Measurements from ENCODE around the gene C22orf39.
A peak's percentile ranks its signal among the peaks of the same experiment; 100 is the strongest.

The C22orf39 gene

GRCh38 chr22:19476023-19476422 is 28.5 kb upstream of the C22orf39 start:
- peak; percentile 20 for DNase-seq

- no peak for DNase-seq
These were observed 26.1 kb upstream of the C22orf39 start for GRCh38 chr22:19473578-19473977.

- DNase-seq = peak; percentile 17
These were observed 24.7 kb upstream of the C22orf39 start for GRCh38 chr22:19472233-19472632.

- peak; percentile 42 for DNase-seq
These were observed 24.1 kb upstream of the C22orf39 start for GRCh38 chr22:19471572-19471971.

GRCh38 chr22:19470010-19470409 is 22.5 kb upstream of the C22orf39 start:
- DNase-seq = no peak

- peak; percentile 35 for DNase-seq
These were observed 21.9 kb upstream of the C22orf39 start for GRCh38 chr22:19469421-19469820.

- no peak for DNase-seq
These were observed 20.4 kb upstream of the C22orf39 start for GRCh38 chr22:19467912-19468311.

GRCh38 chr22:19466848-19467752 is 19.6 kb upstream of the C22orf39 start:
- DNase-seq = peak; percentile 43

- peak; percentile 25 for DNase-seq
These were observed 18.7 kb upstream of the C22orf39 start for GRCh38 chr22:19466126-19466716.

GRCh38 chr22:19464975-19465374 is 17.5 kb upstream of the C22orf39 start:
- peak; percentile 3 for DNase-seq

GRCh38 chr22:19464546-19464945 is 17.0 kb upstream of the C22orf39 start:
- DNase-seq = peak; percentile 15

GRCh38 chr22:19463491-19464469 is 16.3 kb upstream of the C22orf39 start:
- no peak for DNase-seq

GRCh38 chr22:19463008-19463407 is 15.5 kb upstream of the C22orf39 start:
- DNase-seq = no peak

GRCh38 chr22:19461506-19461905 is 14.0 kb upstream of the C22orf39 start:
- DNase-seq = no peak

GRCh38 chr22:19460036-19460435 is 12.5 kb upstream of the C22orf39 start:
- no peak for DNase-seq

- DNase-seq = no peak
These were observed 10.4 kb upstream of the C22orf39 start for GRCh38 chr22:19457828-19458428.

- no peak for DNase-seq
These were observed 9.0 kb upstream of the C22orf39 start for GRCh38 chr22:19456541-19456940.

GRCh38 chr22:19455585-19456370 is 8.3 kb upstream of the C22orf39 start:
- no peak for DNase-seq

- DNase-seq = no peak
These were observed 7.5 kb upstream of the C22orf39 start for GRCh38 chr22:19455033-19455432.

GRCh38 chr22:19454156-19454555 is 6.6 kb upstream of the C22orf39 start:
- DNase-seq = no peak

- no peak for DNase-seq
These were observed 6.2 kb upstream of the C22orf39 start for GRCh38 chr22:19453718-19454117.

- no peak for DNase-seq
These were observed 4.1 kb upstream of the C22orf39 start for GRCh38 chr22:19451570-19451969.
